ENCODE measurements around the gene BRAP.

DNA sequence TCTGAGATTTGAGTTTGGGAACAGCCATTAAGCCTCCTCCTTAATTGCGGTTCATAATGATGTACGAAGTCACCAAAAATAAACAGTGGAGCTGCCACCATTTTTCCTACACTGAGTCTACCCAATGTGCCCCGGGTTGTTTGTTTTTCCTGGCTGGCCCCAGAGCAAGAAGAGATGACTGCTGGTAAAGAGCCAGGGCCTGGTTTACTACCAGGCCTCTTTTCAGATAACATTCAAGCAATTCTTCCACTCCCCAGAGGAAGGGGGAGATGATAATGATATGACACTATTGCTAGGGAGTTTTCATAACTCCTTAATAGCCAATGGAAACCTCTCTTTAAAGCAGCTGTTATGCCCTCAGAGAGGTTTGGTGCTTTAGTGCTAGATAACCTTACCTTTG is 42.3 kb downstream of the BRAP start:
- TF ChIP-seq, protein P1, sequence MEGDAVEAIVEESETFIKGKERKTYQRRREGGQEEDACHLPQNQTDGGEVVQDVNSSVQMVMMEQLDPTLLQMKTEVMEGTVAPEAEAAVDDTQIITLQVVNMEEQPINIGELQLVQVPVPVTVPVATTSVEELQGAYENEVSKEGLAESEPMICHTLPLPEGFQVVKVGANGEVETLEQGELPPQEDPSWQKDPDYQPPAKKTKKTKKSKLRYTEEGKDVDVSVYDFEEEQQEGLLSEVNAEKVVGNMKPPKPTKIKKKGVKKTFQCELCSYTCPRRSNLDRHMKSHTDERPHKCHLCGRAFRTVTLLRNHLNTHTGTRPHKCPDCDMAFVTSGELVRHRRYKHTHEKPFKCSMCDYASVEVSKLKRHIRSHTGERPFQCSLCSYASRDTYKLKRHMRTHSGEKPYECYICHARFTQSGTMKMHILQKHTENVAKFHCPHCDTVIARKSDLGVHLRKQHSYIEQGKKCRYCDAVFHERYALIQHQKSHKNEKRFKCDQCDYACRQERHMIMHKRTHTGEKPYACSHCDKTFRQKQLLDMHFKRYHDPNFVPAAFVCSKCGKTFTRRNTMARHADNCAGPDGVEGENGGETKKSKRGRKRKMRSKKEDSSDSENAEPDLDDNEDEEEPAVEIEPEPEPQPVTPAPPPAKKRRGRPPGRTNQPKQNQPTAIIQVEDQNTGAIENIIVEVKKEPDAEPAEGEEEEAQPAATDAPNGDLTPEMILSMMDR (conservative IDR thresholded peaks at IDR 0.05 in 1 of 2, IDR thresholded peaks at IDR 0.05 in 1 of 2; ENCODE audit: low read depth in 1 of 2, low read length in 2 of 2), result no peak
- no peak for TF ChIP-seq EZH2 (IDR thresholded peaks at IDR 0.05; ENCODE audit: low read length, missing control alignments)

Measured in fibroblast of lung (primary cell).